HG02678 (cell line): ENCODE measurements around the gene KRTAP5-10.
"Not testable (repeated sequence)": the region's sequence is repeated elsewhere in the genome, so short reads cannot be mapped to it uniquely, and the experiment has no call there.

Source experiments
- ATAC-seq: cut with Tn5 transposase; IDR thresholded peaks from one replicate; pipeline ENCODE4 v1.9.1; 2021; ENCODE audit warnings: mild to moderate bottlenecking, moderate library complexity; ENCODE audit not compliant: unreplicated experiment

The KRTAP5-10 gene

GRCh38 chr11:71565263-71565662 is at the start of gene KRTAP5-10:
KRTAP5-10 (plus strand) TSS chr11:71565563; CDS start chr11:71565588, 25 bp downstream.
- no peak for ATAC-seq

- ATAC-seq: no peak
Measured at GRCh38 chr11:71518506-71519471, 46.6 kb upstream of the KRTAP5-10 start.

- ATAC-seq: no peak
Measured at GRCh38 chr11:71519546-71519945, 45.8 kb upstream of the KRTAP5-10 start.

GRCh38 chr11:71525188-71525937 is 40.0 kb upstream of the KRTAP5-10 start:
- ATAC-seq: no peak

GRCh38 chr11:71525938-71526495 is 39.3 kb upstream of the KRTAP5-10 start:
- no peak for ATAC-seq

GRCh38 chr11:71526796-71527575 is 38.4 kb upstream of the KRTAP5-10 start, which contains the start of gene KRTAP5-7:
KRTAP5-7 (plus strand) TSS chr11:71527267; CDS start chr11:71527301, 34 bp downstream.
- not testable (repeated sequence) for ATAC-seq

GRCh38 chr11:71527576-71528210 is 37.7 kb upstream of the KRTAP5-10 start:
- ATAC-seq: no peak

GRCh38 chr11:71530602-71531001 is 34.8 kb upstream of the KRTAP5-10 start:
- ATAC-seq: no peak

- ATAC-seq: no peak
Measured at GRCh38 chr11:71532036-71532610, 33.2 kb upstream of the KRTAP5-10 start.

GRCh38 chr11:71534711-71535608 is 30.4 kb upstream of the KRTAP5-10 start:
- not testable (repeated sequence) for ATAC-seq

- ATAC-seq: no peak
Measured at GRCh38 chr11:71535825-71536224, 29.5 kb upstream of the KRTAP5-10 start.

GRCh38 chr11:71537537-71537936 is 27.8 kb upstream of the KRTAP5-10 start:
- ATAC-seq: no peak

- not testable (repeated sequence) for ATAC-seq
Measured at GRCh38 chr11:71537977-71538665, 27.2 kb upstream of the KRTAP5-10 start, which contains the start of gene KRTAP5-8. KRTAP5-8 (plus strand) TSS chr11:71538025; CDS start chr11:71538056, 31 bp downstream.

- no peak for ATAC-seq
Measured at GRCh38 chr11:71538666-71538990, 26.7 kb upstream of the KRTAP5-10 start.

- ATAC-seq: no peak
Measured at GRCh38 chr11:71539017-71539416, 26.3 kb upstream of the KRTAP5-10 start.

GRCh38 chr11:71539971-71540370 is 25.4 kb upstream of the KRTAP5-10 start:
- not testable (repeated sequence) for ATAC-seq

- not testable (repeated sequence) for ATAC-seq
Measured at GRCh38 chr11:71540521-71541304, 24.6 kb upstream of the KRTAP5-10 start.
